HCT116 (cell line): ENCODE results near the gene DDX60. TPM values are rescaled to one million over a fixed set of nuclear protein-coding genes. Genes with fewer than 3 reads are reported as not detected.

Experiments
- ATAC-seq: fragments of 200-7000 bp; cut with Tn5 transposase; 2 replicates; pipeline ENCODE4 v1.9.1; 2020; ENCODE audit warnings: mild to moderate bottlenecking, moderate library complexity
- BruUV-seq: library from RNA; stranded (reverse); fragments of 400-500 nt; replicated peaks from 2 replicates; lab custom pipeline; 2021; lab: Mats Ljungman, UMichigan
- CTCF ChIA-PET: fragments of 300-600 bp; sonication (Branson Sonifier 250); formaldehyde crosslinking; loops from one replicate; lab custom pipeline; 2021; ENCODE audit warnings: antibody characterized with exemption; lab: Charles Lee
- POLR2A ChIA-PET: fragments of 300-600, 350-600 bp; sonication (Branson Sonifier 250); formaldehyde crosslinking; loops from one replicate; lab custom pipeline; 2021; ENCODE audit warnings: antibody characterized with exemption; lab: Charles Lee
- RAD21 ChIA-PET, 2 experiments: fragments of 300-600 bp; sonication (Branson Sonifier 250); formaldehyde crosslinking; loops; one replicate each; lab custom pipeline; 2023; ENCODE audit warnings: low total read pairs in 2 of 2; ENCODE audit not compliant: uncharacterized antibody in 2 of 2, unreplicated experiment in 2 of 2, low non-redundant PET in 1 of 2; lab: Charles Lee
- DNase-seq: peaks from one replicate; pipeline ENCODE4 v3.0.0-alpha.2; 2010; ENCODE audit warnings: low read depth, low spot score
- H2AFZ ChIP-seq: fragments of 200-600 bp; shearing (Covaris generic), sonication (generic); 2 replicates; pipeline ENCODE4 v1.6.1; 2017; ENCODE audit warnings: low read depth, mixed run types, mixed read lengths, antibody characterized with exemption, low read length; ENCODE audit not compliant: poor library complexity, severe bottlenecking
- H3K27ac ChIP-seq: 2 replicates; pipeline ENCODE4 v1.5.1; 2012; ENCODE audit warnings: low read depth, low read length
- H3K27me3 ChIP-seq: fragments of 200-600 bp; sonication (generic); 2 replicates; pipeline ENCODE4 v1.6.1; 2016; ENCODE audit warnings: mixed run types, low read length, mixed read lengths; ENCODE audit not compliant: insufficient read depth
- H3K36me3 ChIP-seq, 2 experiments: fragments of 200-500 bp in 1 of 2; fragments of 200-600 bp in 1 of 2; sonication (Bioruptor generic) in 1 of 2; sonication (generic) in 1 of 2; 2 replicates each; pipeline versions ENCODE4 v1.5.1 to v1.6.1; 2014 to 2016; ENCODE audit warnings: low read length in 2 of 2, inconsistent platforms in 1 of 2, mixed read lengths in 1 of 2, mixed run types in 1 of 2; ENCODE audit not compliant: insufficient read depth in 2 of 2, control insufficient read depth in 1 of 2
- H3K4me1 ChIP-seq, 2 experiments: fragments of 200-600 bp in 1 of 2; sonication (generic) in 1 of 2; 2 replicates each; pipeline versions ENCODE4 v1.5.1 to v1.6.1; 2012 to 2017; ENCODE audit warnings: low read length in 2 of 2, inconsistent platforms in 1 of 2, mild to moderate bottlenecking in 1 of 2, mixed read lengths in 1 of 2, mixed run types in 1 of 2, moderate library complexity in 1 of 2; ENCODE audit not compliant: insufficient read depth in 2 of 2, control insufficient read depth in 1 of 2
- H3K4me2 ChIP-seq: fragments of 200-600 bp; sonication (generic); 2 replicates; pipeline ENCODE4 v1.6.1; 2017; ENCODE audit warnings: mixed run types, low read length, mixed read lengths
- H3K4me3 ChIP-seq, 2 experiments: fragments of 200-600 bp in 1 of 2; sonication (generic) in 1 of 2; replicated peaks in 1 of 2; 2 replicates each; pipeline ENCODE4 v1.5.1; 2011 to 2016; ENCODE audit warnings: low read length in 2 of 2, control low read depth in 1 of 2, low read depth in 1 of 2, mild to moderate bottlenecking in 1 of 2, mixed read lengths in 1 of 2, mixed run types in 1 of 2
- H3K79me2 ChIP-seq: fragments of 200-600 bp; sonication (generic); 2 replicates; pipeline ENCODE4 v1.6.1; 2017; ENCODE audit warnings: mild to moderate bottlenecking, mixed run types, low read length, moderate library complexity, mixed read lengths; ENCODE audit not compliant: insufficient read depth
- H3K9ac ChIP-seq: fragments of 200-600 bp; sonication (generic); 2 replicates; pipeline ENCODE4 v1.6.1; 2016; ENCODE audit warnings: low read length, mixed read lengths
- H3K9me2 ChIP-seq: fragments of 200-600 bp; sonication (generic), shearing (Covaris generic); 2 replicates; pipeline ENCODE4 v1.6.1; 2017; ENCODE audit warnings: mixed run types, mild to moderate bottlenecking, moderate library complexity; ENCODE audit not compliant: insufficient read depth
- H3K9me3 ChIP-seq, 2 experiments: fragments of 200-500 bp in 1 of 2; fragments of 200-600 bp in 1 of 2; sonication (Bioruptor generic) in 1 of 2; sonication (generic) in 1 of 2; 2 replicates each; pipeline ENCODE4 v1.6.1; 2014 to 2017; ENCODE audit warnings: low read length in 2 of 2, mixed read lengths in 2 of 2, inconsistent platforms in 1 of 2, low read depth in 1 of 2, mild to moderate bottlenecking in 1 of 2, mixed run types in 1 of 2, moderate library complexity in 1 of 2; ENCODE audit not compliant: control insufficient read depth in 1 of 2, insufficient read depth in 1 of 2
- H4K20me1 ChIP-seq: fragments of 200-600 bp; sonication (generic), shearing (Covaris generic); 2 replicates; pipeline ENCODE4 v1.6.1; 2017; ENCODE audit warnings: mixed run types, mild to moderate bottlenecking, moderate library complexity; ENCODE audit not compliant: insufficient read depth
- CBX3 ChIP-seq: IDR thresholded peaks from 2 replicates; pipeline ENCODE4 v1.6.1; 2012; ENCODE audit warnings: low read depth
- CEBPB ChIP-seq: IDR thresholded peaks from 2 replicates; pipeline ENCODE4 v1.6.1; 2012; ENCODE audit warnings: low read depth
- EGR1 ChIP-seq: IDR thresholded peaks from 2 replicates; pipeline ENCODE4 v1.6.1; 2012; ENCODE audit warnings: low read depth
- ELF1 ChIP-seq: IDR thresholded peaks from 2 replicates; pipeline ENCODE4 v1.6.1; 2012; ENCODE audit warnings: low read depth, borderline replicate concordance
- EZH2 ChIP-seq: fragments of 200-600 bp; sonication (generic); IDR thresholded peaks from 2 replicates; pipeline ENCODE4 v1.6.1; 2017; ENCODE audit warnings: antibody characterized with exemption, mixed run types
- EZH2phosphoT487 ChIP-seq: fragments of 200-600 bp; IDR thresholded peaks from 2 replicates; pipeline ENCODE4 v1.6.1; 2018; ENCODE audit warnings: antibody characterized with exemption, borderline replicate concordance
- FOSL1 ChIP-seq: IDR thresholded peaks from 2 replicates; pipeline ENCODE4 v1.6.1; 2012; ENCODE audit warnings: low read depth
- JUND ChIP-seq: IDR thresholded peaks from 2 replicates; pipeline ENCODE4 v1.6.1; 2012
- POLR2A ChIP-seq: IDR thresholded peaks from 2 replicates; pipeline ENCODE4 v1.7.0; 2011; ENCODE audit warnings: borderline replicate concordance; ENCODE audit not compliant: insufficient read depth, insufficient read length; ENCODE audit errors: extremely low read depth
- POLR2AphosphoS5 ChIP-seq: IDR thresholded peaks from 2 replicates; pipeline ENCODE4 v1.6.1; 2011; ENCODE audit warnings: mild to moderate bottlenecking, low read depth, low read length, moderate library complexity
- RAD21 ChIP-seq: IDR thresholded peaks from 2 replicates; pipeline ENCODE4 v1.6.1; 2012; ENCODE audit warnings: low read depth, mild to moderate bottlenecking
- SIN3A ChIP-seq: IDR thresholded peaks from 2 replicates; pipeline ENCODE4 v1.6.1; 2012; ENCODE audit warnings: low read depth
- SP1 ChIP-seq: IDR thresholded peaks from 2 replicates; pipeline ENCODE4 v1.6.1; 2012; ENCODE audit warnings: low read depth
- TCF7L2 ChIP-seq: IDR thresholded peaks from 2 replicates; pipeline ENCODE4 v1.7.0; 2011; ENCODE audit warnings: borderline replicate concordance, inconsistent platforms; ENCODE audit not compliant: insufficient read depth, insufficient read length; ENCODE audit errors: extremely low read depth
- YY1 ChIP-seq: IDR thresholded peaks from 2 replicates; pipeline ENCODE4 v1.6.1; 2011; ENCODE audit warnings: low read length, low read depth, moderate library complexity, mild to moderate bottlenecking; ENCODE audit not compliant: insufficient replicate concordance; ENCODE audit errors: extremely low read depth
- ZNF274 ChIP-seq: fragments of 200-500 bp; sonication (Bioruptor generic); IDR thresholded peaks from 2 replicates; pipeline ENCODE4 v1.6.1; 2014; ENCODE audit warnings: mild to moderate bottlenecking, low read depth, low read length, inconsistent platforms
- intact Hi-C: fragments of 100-400 bp; cut with micrococcal nuclease; formaldehyde crosslinking; loops from 2 replicates; pipeline ENCODE4 v1.10.0; 2022
- total RNA-seq: library from RNA; stranded (reverse); gene quantifications from one replicate; pipeline ENCODE4 v1.2.1, GENCODE V29; 2021; ENCODE audit not compliant: unreplicated experiment
- TF ChIP-seq, protein P1 (sequence below): IDR thresholded peaks from 2 replicates; pipeline ENCODE4 v1.6.1; 2011; ENCODE audit warnings: mild to moderate bottlenecking, low read length, moderate library complexity; ENCODE audit not compliant: insufficient replicate concordance; ENCODE audit errors: extremely low read depth
- TF ChIP-seq, protein P2 (sequence below): IDR thresholded peaks from 2 replicates; pipeline ENCODE4 v1.6.1; 2012
- TF ChIP-seq, protein P3 (sequence below), 3 experiments: fragments of 200-600 bp in 1 of 3; sonication (generic) in 1 of 3; IDR thresholded peaks in 2 of 3; conservative IDR thresholded peaks in 1 of 3; 2 replicates each; pipeline ENCODE4 v1.5.1; 2012 to 2017; ENCODE audit warnings: low read depth in 2 of 3, low read length in 2 of 3, antibody characterized with exemption in 1 of 3, borderline replicate concordance in 1 of 3, control low read depth in 1 of 3, mild to moderate bottlenecking in 1 of 3, mixed read lengths in 1 of 3, mixed run types in 1 of 3, moderate library complexity in 1 of 3; ENCODE audit not compliant: insufficient read depth in 1 of 3
- TF ChIP-seq, protein P4 (sequence below): IDR thresholded peaks from 2 replicates; pipeline ENCODE4 v1.6.1; 2012

The DDX60 gene
- total RNA-seq, 1 experiment from 2014 or later, result 6.5 TPM

DNA sequence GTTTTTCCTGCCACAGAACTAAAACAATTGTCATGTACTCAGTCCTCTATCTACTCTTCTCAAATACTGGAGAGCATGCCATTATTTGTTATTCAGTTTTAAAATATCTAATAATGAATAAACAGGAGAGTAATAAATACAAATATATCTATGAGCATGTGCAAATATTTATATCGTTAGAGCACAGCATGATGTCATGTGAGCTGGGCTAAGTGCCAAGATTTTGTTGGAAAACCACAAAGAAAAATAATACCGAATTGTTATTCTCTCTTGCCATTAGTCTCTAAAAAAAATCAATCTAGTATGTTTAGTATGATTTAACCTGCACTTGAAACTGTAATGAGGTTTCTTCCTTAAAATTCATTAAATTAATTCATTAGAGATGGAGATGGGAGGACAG, 97.3 kb downstream of the DDX60 start:
- peak overlapping the region; percentile 10; the same call in 1 of the 2 replicates for H3K4me2 ChIP-seq
- H3K79me2 ChIP-seq, result no peaks in the 10 kb centered on the region
- DNase-seq, result no peak
- intact Hi-C loops, result no loop called here
- H3K9ac ChIP-seq, result no peak overlapping the region
- no peaks in the 10 kb centered on the region for H3K36me3 ChIP-seq
- H3K4me1 ChIP-seq, result peaks cover 10 to 16% of the 10 kb centered on the region in 2 experiments; a peak in 3 of 4 replicates
- H2AFZ ChIP-seq, result no peak overlapping the region
- TF ChIP-seq EZH2 (no peak), FOSL1 (no peak), SP1 (no peak), YY1 (no peak), TCF7L2 (no peak), CEBPB (no peak), CBX3 (no peak), SIN3A (no peak), POLR2AphosphoS5 (no peak), ELF1 (no peak), ZNF274 (no peak), EZH2phosphoT487 (no peak), POLR2A (no peak), EGR1 (no peak), JUND (no peak), RAD21 (no peak)
- TF ChIP-seq, protein P1, sequence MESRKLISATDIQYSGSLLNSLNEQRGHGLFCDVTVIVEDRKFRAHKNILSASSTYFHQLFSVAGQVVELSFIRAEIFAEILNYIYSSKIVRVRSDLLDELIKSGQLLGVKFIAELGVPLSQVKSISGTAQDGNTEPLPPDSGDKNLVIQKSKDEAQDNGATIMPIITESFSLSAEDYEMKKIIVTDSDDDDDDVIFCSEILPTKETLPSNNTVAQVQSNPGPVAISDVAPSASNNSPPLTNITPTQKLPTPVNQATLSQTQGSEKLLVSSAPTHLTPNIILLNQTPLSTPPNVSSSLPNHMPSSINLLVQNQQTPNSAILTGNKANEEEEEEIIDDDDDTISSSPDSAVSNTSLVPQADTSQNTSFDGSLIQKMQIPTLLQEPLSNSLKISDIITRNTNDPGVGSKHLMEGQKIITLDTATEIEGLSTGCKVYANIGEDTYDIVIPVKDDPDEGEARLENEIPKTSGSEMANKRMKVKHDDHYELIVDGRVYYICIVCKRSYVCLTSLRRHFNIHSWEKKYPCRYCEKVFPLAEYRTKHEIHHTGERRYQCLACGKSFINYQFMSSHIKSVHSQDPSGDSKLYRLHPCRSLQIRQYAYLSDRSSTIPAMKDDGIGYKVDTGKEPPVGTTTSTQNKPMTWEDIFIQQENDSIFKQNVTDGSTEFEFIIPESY, result no peak
- TF ChIP-seq, protein P2, sequence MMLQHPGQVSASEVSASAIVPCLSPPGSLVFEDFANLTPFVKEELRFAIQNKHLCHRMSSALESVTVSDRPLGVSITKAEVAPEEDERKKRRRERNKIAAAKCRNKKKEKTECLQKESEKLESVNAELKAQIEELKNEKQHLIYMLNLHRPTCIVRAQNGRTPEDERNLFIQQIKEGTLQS, result no peak
- TF ChIP-seq, protein P3, sequence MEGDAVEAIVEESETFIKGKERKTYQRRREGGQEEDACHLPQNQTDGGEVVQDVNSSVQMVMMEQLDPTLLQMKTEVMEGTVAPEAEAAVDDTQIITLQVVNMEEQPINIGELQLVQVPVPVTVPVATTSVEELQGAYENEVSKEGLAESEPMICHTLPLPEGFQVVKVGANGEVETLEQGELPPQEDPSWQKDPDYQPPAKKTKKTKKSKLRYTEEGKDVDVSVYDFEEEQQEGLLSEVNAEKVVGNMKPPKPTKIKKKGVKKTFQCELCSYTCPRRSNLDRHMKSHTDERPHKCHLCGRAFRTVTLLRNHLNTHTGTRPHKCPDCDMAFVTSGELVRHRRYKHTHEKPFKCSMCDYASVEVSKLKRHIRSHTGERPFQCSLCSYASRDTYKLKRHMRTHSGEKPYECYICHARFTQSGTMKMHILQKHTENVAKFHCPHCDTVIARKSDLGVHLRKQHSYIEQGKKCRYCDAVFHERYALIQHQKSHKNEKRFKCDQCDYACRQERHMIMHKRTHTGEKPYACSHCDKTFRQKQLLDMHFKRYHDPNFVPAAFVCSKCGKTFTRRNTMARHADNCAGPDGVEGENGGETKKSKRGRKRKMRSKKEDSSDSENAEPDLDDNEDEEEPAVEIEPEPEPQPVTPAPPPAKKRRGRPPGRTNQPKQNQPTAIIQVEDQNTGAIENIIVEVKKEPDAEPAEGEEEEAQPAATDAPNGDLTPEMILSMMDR (IDR thresholded peaks at IDR 0.05 in 2 of 3, conservative IDR thresholded peaks at IDR 0.05 in 1 of 3; ENCODE audit: borderline replicate concordance in 1 of 3, insufficient read depth in 1 of 3, low read depth in 2 of 3, low read length in 2 of 3), result no peak
- TF ChIP-seq, protein P4, sequence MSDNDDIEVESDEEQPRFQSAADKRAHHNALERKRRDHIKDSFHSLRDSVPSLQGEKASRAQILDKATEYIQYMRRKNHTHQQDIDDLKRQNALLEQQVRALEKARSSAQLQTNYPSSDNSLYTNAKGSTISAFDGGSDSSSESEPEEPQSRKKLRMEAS, result no peak
- TF ChIP-seq, all 23 proteins: peak for 0
- H3K9me3 ChIP-seq, result no peaks in the 10 kb centered on the region
- H3K27ac ChIP-seq, result no peak overlapping the region
- no peak for ATAC-seq
- H3K9me2 ChIP-seq, result no peaks in the 10 kb centered on the region
- CTCF ChIA-PET, result no interaction called here
- H3K4me3 ChIP-seq, result no peak overlapping the region
- RAD21 ChIA-PET, result no interaction called here
- no TSS peak for BruUV-seq
- no peaks in the 10 kb centered on the region for H3K27me3 ChIP-seq
- POLR2A ChIA-PET, result no interaction called here
- no peaks in the 10 kb centered on the region for H4K20me1 ChIP-seq
